IPS-18a (cell line): ENCODE data around the gene NCAPG.
"Not testable (repeated sequence)": the region's sequence is repeated elsewhere in the genome, so short reads cannot be mapped to it uniquely, and the experiment has no call there.

Experiments used
- H3K27ac ChIP-seq: one replicate; pipeline ENCODE4 v1.5.1; 2013; ENCODE audit warnings: low read length
- H3K27me3 ChIP-seq: one replicate; pipeline ENCODE4 v1.6.1; 2013; ENCODE audit warnings: mild to moderate bottlenecking, low read length; ENCODE audit not compliant: control insufficient read depth, insufficient read depth
- H3K36me3 ChIP-seq: one replicate; pipeline ENCODE4 v1.6.1; 2013; ENCODE audit warnings: low read depth, low read length; ENCODE audit not compliant: control insufficient read depth
- H3K4me1 ChIP-seq: one replicate; pipeline ENCODE4 v1.6.1; 2013; ENCODE audit warnings: low read depth, low read length; ENCODE audit not compliant: control insufficient read depth
- H3K4me3 ChIP-seq: one replicate; pipeline ENCODE4 v1.5.1; 2013; ENCODE audit warnings: low read length
- H3K9ac ChIP-seq: one replicate; pipeline ENCODE4 v1.6.1; 2013; ENCODE audit warnings: mild to moderate bottlenecking, low read length, moderate library complexity
- H3K9me3 ChIP-seq: one replicate; pipeline ENCODE4 v1.6.1; 2013; ENCODE audit warnings: low read depth, low read length; ENCODE audit not compliant: control insufficient read depth

NCAPG gene

DNA sequence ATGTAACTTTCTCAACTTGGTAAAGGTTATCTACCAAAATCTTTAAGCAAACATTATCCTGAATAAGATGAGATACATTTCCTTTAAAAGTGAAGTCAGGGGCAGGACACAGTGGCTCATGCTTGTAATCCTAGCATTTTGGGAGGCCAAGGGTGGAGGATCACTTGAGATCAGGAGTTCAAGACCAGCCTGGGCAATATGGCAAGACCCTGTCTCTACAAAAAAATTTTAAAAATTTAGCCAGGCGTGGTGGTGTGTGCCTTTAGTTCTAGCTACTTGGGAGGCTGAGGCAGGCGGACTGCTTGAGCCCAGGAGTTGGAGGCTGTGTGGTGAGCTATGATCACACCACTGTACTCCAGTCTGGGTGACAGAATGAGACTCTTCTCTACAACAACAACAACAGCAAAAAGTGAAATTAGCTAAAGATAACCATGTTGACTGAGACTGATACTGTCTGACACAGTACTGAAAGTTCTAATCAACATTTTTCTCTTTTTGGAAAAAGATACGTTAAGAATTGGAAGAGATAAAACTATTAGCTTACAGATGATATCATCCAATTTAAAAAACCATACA, 5.1 kb upstream of the NCAPG start:
- Histone ChIP-seq H3K4me3 (no peak overlapping the region), H3K36me3 (peaks cover 50% of the 10 kb centered on the region), H3K27ac (no peak overlapping the region), H3K9me3 (no peaks in the 10 kb centered on the region), H3K9ac (no peak overlapping the region), H3K27me3 (no peaks in the 10 kb centered on the region), H3K4me1 (peaks cover 10% of the 10 kb centered on the region)

- H3K9ac ChIP-seq = no peak overlapping the region
- no peaks in the 10 kb centered on the region for H3K9me3 ChIP-seq
- no peak overlapping the region for H3K4me3 ChIP-seq
- H3K27ac ChIP-seq = no peak overlapping the region
- no peaks in the 10 kb centered on the region for H3K27me3 ChIP-seq
- H3K36me3 ChIP-seq = peaks cover 39% of the 10 kb centered on the region
- peaks cover 10% of the 10 kb centered on the region for H3K4me1 ChIP-seq
Measured at GRCh38 chr4:17807446-17807845, 3.3 kb upstream of the NCAPG start.

- Histone ChIP-seq H3K4me1 (peaks cover 10% of the 10 kb centered on the region), H3K27me3 (no peaks in the 10 kb centered on the region), H3K9me3 (no peaks in the 10 kb centered on the region), H3K9ac (peak overlapping the region; percentile 99), H3K27ac (no peak overlapping the region), H3K36me3 (peaks cover 18% of the 10 kb centered on the region), H3K4me3 (peak overlapping the region; percentile 73)
Measured at GRCh38 chr4:17809667-17810066, 1.1 kb upstream of the NCAPG start.

GRCh38 chr4:17811078-17811603, 362 bp downstream of the NCAPG start:
- Histone ChIP-seq H3K9me3 (no peaks in the 10 kb centered on the region), H3K36me3 (peaks cover 22% of the 10 kb centered on the region), H3K27ac (no peak overlapping the region), H3K27me3 (no peaks in the 10 kb centered on the region), H3K9ac (peak overlapping the region; percentile 99), H3K4me1 (peaks cover 10% of the 10 kb centered on the region), H3K4me3 (peak overlapping the region; percentile 73)

GRCh38 chr4:17812125-17812524, 1.3 kb downstream of the NCAPG start:
- peaks cover 31% of the 10 kb centered on the region for H3K36me3 ChIP-seq
- no peaks in the 10 kb centered on the region for H3K27me3 ChIP-seq
- no peak overlapping the region for H3K27ac ChIP-seq
- H3K4me1 ChIP-seq = peaks cover 10% of the 10 kb centered on the region
- H3K9me3 ChIP-seq = no peaks in the 10 kb centered on the region
- peak overlapping the region; percentile 73 for H3K4me3 ChIP-seq
- H3K9ac ChIP-seq = peak overlapping the region; percentile 99

- Histone ChIP-seq H3K36me3 (peaks cover 34% of the 10 kb centered on the region), H3K27ac (no peak overlapping the region), H3K27me3 (no peaks in the 10 kb centered on the region), H3K4me1 (peaks cover 5% of the 10 kb centered on the region), H3K9ac (peak overlapping the region; percentile 99), H3K9me3 (no peaks in the 10 kb centered on the region), H3K4me3 (peak overlapping the region; percentile 73)
Measured at GRCh38 chr4:17812801-17813200, 2.0 kb downstream of the NCAPG start.

DNA sequence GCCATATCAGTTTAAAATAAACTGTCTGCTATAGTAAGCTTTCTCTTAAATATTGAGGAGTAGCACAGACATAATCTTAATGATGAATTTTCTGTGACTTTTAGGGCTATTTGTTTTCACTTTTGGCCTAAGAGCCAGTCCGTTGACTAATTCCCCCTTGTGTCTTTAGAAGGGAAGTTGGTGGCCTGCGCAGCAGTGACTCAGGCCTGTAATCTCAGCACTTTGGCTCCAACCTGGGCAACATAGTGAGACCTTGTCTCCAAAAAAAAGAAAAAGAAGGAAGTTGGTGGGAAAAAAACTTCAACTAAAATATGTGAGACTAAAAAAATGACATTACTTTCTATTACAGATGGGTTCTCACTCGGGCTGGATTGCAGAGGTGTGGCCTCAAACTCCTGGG, 3.4 kb downstream of the NCAPG start:
- Histone ChIP-seq H3K4me1 (no peaks in the 10 kb centered on the region), H3K9me3 (no peaks in the 10 kb centered on the region), H3K9ac (no peak overlapping the region), H3K27me3 (no peaks in the 10 kb centered on the region), H3K27ac (no peak overlapping the region), H3K36me3 (peaks cover 45% of the 10 kb centered on the region), H3K4me3 (no peak overlapping the region)

DNA sequence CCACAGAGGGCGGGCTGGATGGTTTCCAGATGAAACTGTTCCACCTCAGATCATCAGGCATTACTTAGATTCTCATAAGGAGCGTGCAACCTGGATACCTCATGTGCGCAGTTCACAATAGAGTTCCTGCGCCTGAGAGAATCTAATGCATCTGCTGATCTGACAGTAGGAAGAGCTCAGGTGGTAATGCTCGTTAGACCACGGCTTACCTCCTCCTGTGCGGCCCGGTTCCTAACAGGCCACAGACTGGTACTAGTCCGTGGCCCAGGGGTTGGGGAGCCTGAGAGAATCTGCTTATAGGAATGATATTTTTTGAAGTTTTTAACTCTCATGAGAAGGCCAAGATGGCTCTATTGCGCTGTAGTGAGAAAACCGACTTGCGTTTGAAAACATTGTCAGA, 5.4 kb downstream of the NCAPG start:
- H3K36me3 ChIP-seq = peaks cover 45% of the 10 kb centered on the region
- no peak overlapping the region for H3K9ac ChIP-seq
- H3K27ac ChIP-seq = no peak overlapping the region
- H3K4me3 ChIP-seq = no peak overlapping the region
- H3K27me3 ChIP-seq = no peaks in the 10 kb centered on the region
- no peaks in the 10 kb centered on the region for H3K9me3 ChIP-seq
- H3K4me1 ChIP-seq = no peaks in the 10 kb centered on the region

GRCh38 chr4:17817027-17817426, 6.2 kb downstream of the NCAPG start:
- H3K36me3 ChIP-seq = peaks cover 45% of the 10 kb centered on the region
- H3K9ac ChIP-seq = no peak overlapping the region
- H3K27me3 ChIP-seq = no peaks in the 10 kb centered on the region
- H3K4me3 ChIP-seq = no peak overlapping the region
- no peak overlapping the region for H3K27ac ChIP-seq
- no peaks in the 10 kb centered on the region for H3K4me1 ChIP-seq
- no peaks in the 10 kb centered on the region for H3K9me3 ChIP-seq

- no peaks in the 10 kb centered on the region for H3K4me1 ChIP-seq
- peaks cover 66% of the 10 kb centered on the region for H3K36me3 ChIP-seq
- H3K9ac ChIP-seq = no peak overlapping the region
Measured at GRCh38 chr4:17823871-17824669, 13.3 kb downstream of the NCAPG start.

DNA sequence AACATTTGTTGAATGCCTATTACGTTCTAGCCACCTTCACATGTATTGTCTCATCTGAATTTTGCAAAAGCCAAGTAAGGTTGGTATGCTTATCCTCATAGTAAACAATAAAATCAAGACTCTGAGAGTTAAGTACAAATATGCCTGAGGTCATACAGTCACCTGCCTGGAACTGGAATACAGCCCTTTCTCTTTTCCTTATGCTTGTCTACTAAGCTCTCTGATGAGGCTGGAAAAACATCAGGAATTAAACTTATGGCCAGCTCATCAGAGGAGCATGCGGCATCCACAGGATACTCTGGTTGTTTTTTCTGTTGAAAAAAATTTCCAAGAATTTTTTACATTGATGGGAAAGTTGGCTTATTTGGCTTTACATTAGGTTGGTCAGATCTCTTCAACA, 35.5 kb downstream of the NCAPG start:
- Histone ChIP-seq H3K9me3 (no peaks in the 10 kb centered on the region), H3K4me3 (no peak overlapping the region), H3K27me3 (no peaks in the 10 kb centered on the region), H3K9ac (no peak overlapping the region), H3K27ac (no peak overlapping the region), H3K36me3 (peaks cover 50% of the 10 kb centered on the region), H3K4me1 (no peaks in the 10 kb centered on the region)

More at GRCh38 chr4:17823871-17824669, 13.3 kb downstream of the NCAPG start:
- Histone ChIP-seq H3K9me3 (no peaks in the 10 kb centered on the region), H3K27me3 (no peaks in the 10 kb centered on the region), H3K4me3 (no peak overlapping the region), H3K27ac (no peak overlapping the region)

DNA sequence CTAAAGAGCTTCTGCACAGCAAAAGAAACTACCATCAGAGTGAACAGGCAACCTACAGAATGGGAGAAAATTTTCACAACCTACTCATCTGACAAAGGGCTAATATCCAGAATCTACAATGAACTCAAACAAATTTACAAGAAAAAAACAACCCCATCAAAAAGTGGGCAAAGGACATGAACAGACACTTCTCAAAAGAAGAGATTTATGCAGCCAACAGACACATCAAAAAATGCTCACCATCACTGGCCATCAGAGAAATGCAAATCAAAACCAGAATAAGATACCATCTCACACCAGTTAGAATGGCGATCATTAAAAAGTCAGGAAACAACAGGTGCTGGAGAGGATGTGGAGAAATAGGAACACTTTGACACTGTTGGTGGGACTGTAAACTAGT, 39.5 kb downstream of the NCAPG start:
- H3K27me3 ChIP-seq, H3K4me3 ChIP-seq, H3K9me3 ChIP-seq, H3K27ac ChIP-seq, H3K4me1 ChIP-seq, H3K36me3 ChIP-seq, H3K9ac ChIP-seq: not testable (repeated sequence)
